Glomerular visceral epithelial cell (primary cell): Measurements from ENCODE around the gene CSH1.
"Not testable (repeated sequence)": the region's sequence is repeated elsewhere in the genome, so short reads cannot be mapped to it uniquely, and the experiment has no call there.

Experiments
- DNase-seq: peaks from one replicate; pipeline ENCODE4 v3.0.0-alpha.2; 2016; ENCODE audit errors: extremely low spot score

The CSH1 gene

GRCh38 chr17:63896524-63897354, at the start of gene CSH1:
Gene CSH1, minus strand, starts transcription at chr17:63896574. Its CDS starts 63 bp downstream, at chr17:63896511.
- DNase-seq: not testable (repeated sequence)

DNA sequence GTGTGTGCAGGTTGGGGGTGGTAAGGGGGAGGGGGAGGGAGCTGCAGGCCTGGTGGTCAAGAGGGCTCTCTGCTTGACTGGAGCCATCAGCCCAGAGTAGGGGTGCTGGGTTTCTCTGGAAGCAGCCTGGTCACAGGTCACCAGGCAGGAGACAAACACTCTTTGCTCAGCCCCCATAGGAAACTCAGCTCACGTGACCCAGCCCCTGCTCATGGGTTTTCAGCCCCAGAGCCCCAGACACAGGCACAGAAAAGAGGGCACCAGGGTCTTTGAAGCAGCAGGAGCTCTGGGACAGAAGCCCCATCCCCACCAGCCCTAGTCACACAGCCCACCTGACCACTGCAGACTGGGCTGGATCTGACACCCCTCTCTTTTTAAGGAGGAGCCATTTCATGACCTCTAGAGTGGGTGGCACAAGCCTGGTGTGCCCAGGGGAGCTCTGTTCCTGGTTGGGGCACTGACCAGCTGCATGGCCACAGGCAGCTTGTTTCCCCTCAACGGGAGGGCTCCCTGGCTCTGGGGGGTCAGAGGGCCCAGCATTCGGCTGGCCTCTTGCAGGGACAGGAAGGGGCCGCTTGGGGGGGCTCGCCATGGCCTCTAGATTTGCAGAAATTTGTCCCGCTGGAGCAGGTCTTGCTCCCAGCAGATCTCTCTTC, 49.5 kb upstream of the CSH1 start:
- DNase-seq: no peak

DNA sequence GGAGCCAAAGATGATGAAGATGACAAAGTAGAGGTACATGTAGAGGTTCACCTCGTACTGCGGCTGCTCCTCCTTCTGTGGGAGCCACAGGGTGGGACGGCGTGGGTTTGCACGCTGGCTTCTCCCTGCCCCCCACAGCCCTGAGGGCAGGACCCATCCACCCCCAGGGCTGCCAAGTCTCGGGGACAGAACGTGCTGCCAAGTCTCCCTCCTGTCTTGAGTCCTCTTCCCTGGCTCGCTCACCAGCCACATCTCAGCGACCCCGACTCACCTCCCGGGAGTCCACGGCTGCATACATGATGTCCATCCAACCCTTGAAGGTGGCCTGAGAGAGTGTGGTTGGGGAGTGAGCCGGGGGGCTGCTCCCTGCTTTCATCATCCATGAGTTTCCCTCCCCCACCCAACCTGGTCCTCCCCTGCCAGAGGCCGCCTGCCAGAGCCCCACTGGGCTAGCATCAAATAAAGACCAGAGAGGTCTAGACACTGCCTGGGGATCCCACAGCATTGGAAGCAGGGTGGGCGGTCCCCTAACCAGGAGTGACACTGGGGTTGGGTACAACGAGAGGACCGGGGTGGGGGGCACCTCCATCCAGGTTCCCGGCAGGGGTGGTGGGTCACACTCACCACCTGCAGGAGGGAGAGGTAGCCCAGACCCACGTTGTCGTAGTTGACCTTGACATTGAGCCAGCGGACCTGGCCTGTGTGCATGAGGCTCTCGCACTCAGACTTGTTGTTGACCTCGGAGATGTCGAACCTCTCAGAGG, 48.5 kb upstream of the CSH1 start:
- DNase-seq: no peak

DNA sequence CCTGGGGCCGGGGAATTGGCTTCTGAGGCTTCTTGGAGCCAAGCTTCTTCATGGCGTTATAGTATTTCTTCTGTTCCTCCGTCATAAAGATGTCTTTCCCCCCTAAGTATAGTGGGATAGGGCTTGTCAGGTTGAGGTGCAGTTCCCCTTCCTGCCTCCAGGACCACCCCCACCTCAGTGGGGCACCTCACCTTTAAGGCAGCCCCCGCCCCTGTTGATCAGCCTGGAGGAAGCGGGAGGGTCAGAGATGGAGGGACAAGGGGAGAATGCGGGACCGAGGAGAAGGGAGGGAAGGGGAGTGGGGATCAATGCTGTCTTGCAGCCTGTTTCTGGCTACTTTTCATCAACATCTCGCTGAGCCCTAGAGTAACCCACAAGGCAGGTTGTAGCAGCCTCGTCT, 47.4 kb upstream of the CSH1 start:
- DNase-seq: no peak

DNA sequence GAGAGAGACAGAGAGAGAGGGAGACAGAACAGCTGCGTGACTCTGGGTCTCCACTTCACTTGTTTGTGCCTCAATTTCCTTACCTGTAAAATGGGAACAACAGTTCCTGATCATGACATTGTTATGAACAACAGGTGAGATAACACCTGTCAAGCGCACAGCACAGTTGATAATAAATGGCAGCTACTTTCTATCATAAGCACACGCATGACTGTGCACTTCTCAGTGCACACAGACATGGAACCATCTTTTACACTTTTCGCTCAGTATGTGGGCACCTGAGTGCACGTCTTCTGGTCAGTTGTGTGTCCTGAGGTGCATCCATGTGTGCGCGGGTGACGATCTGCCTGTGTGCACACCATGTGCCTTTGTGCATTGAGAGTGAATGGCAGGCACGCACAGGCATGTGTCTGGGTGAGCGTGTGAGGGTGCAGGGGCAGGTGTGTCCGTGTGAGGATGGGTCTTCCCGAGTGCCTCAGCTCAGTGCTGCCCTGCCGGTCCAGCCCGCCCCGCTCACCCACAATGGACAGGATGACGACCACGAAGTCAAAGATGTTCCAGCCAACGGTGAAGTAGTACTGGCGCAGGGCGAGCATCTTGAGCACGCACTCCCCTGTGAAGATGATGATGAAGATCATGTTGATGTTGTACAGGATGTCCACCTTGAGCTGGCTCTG, 46.1 kb upstream of the CSH1 start:
- no peak for DNase-seq

GRCh38 chr17:63941751-63942150, 45.4 kb upstream of the CSH1 start:
- no peak for DNase-seq

GRCh38 chr17:63941162-63941561, 44.8 kb upstream of the CSH1 start:
- no peak for DNase-seq

- no peak for DNase-seq
Observed at GRCh38 chr17:63940584-63940983, 44.2 kb upstream of the CSH1 start.

GRCh38 chr17:63939884-63940283, 43.5 kb upstream of the CSH1 start:
- DNase-seq: no peak

DNA sequence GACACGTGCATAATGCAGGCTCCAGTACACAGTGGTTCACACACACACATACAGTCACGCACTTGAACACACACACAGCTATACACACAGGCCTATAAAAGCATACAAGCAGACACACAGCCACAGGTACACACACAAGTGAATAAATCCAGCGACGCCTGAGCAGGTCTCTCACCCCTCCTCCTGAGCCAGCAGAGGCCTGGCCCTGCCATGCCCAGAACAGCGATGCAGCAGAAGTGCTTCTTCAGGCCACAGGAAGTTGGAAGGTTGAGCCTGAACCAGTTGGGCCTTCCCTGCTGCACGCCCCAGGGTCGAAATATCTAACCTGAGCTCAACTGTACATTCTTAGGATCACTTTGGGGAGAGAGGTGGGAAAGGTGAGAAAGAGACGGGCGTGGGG, 43.0 kb upstream of the CSH1 start:
- DNase-seq: no peak

DNA sequence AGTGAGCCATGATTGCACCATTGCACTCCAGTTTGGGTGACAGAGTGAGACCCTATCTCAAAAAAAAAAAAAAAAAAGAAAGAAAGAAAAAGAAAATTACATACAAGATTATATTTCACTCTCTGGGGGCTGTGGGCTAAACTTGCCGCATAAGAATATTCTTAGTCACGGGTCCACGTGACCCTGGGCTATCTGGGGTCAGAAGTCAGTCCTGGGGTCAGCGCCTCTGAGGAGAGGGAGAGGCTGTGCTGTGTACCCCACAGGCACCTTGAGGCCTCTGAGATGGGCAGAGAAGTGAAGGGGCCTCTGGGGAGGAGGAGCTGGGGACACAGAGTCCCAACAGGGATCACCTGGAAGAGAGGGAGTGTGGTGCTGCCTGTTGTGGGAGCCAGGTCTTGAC, 41.5 kb upstream of the CSH1 start:
- no peak for DNase-seq

DNA sequence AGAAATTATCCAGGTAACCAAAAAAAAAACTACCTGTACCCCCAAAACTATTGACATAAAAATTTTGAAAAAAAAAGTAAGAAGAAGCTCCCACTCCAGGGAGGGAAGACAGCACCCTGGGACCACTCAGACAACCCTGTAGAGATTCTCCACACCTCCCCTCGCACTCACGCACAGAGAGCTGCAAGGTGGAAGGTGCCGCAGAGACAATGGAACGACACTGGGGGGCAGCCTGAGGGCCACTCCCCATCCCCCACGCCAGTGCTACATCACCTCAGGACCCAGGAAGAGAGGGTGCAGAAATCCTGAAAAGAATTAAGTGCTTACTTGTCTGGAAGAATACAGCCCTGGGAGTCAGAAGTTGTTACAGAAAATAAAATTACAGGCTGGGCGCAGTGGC, 40.9 kb upstream of the CSH1 start:
- no peak for DNase-seq

DNA sequence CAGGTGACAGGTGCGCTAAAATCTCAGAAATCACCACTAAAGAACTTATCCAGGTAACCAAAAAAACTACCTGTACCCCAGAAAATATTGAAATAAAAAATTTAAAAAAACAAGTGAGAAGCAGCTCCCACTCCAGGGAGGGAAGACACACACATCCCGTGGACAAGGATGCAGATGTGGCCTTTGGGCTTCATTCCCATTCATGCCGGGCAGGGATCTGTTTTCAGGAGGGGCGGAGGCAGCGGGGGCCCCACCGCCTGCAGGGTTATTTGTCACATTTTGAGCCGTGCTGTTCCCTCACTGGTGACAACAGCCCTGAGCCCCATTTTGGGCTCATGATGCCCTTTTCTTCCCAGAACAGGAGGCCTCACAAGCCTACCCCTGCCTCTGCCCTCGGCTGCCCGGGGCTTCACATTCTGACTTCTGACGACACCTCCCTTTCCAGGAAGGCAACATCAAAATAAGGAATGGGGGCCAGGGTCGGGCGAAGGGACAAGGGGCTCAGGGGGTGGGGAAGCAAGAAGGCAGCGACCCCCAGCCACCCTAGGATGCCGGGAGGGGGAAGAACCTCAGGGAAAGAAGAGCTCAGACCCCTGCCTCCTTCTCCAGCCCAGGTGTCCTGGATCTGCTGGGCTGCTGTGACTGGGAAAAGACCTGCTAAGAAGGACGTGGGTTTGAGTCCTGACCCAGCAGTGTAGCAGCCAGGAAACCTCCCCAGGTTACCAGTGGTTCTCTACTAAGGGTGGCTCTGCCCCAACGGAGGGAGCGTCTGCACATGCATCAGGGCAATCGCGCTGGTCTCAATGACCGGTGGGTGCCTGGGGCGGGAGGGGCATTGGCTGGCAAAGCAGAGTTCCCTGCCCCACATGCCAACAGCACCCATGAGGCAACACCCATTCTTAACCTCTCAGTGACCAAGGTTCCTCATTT, 38.1 kb upstream of the CSH1 start:
- no peak for DNase-seq

GRCh38 chr17:63933598-63933997, 37.2 kb upstream of the CSH1 start:
- no peak for DNase-seq

- DNase-seq: no peak
Observed at GRCh38 chr17:63932721-63933120, 36.3 kb upstream of the CSH1 start.

DNA sequence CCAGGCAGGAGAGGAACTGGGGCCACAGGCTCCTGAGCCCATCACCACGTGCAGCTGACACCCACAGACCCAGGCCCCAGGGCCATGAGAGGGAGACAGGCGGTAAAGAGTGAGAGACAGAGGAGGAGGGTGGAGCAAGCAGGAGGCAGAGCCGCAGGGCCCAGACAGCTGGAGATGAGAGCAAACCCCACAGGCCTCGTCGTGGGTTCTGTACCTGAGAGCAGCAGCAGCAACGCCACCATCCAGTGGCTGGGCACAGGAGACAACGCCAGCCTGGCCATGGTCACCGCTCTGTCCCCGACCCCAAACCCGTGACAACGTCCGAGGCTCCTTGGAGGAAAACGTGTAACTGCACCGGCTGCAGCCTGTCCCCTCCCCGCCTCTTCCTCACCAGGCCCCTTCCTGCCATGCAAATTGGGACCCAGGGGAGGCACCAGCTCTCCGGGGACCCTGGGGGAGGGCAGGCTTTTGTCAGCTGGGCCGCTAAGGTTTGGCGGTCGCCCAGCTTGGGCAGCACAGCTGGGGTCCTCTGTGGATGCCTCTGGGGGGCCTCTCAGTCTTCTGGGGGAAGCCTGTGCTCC, 35.7 kb upstream of the CSH1 start, which contains the start of gene CD79B:
CD79B (minus strand) TSS at position 351 of the 581 bp plus-strand sequence; CDS start at position 281, 70 bp downstream.
- no peak for DNase-seq

DNA sequence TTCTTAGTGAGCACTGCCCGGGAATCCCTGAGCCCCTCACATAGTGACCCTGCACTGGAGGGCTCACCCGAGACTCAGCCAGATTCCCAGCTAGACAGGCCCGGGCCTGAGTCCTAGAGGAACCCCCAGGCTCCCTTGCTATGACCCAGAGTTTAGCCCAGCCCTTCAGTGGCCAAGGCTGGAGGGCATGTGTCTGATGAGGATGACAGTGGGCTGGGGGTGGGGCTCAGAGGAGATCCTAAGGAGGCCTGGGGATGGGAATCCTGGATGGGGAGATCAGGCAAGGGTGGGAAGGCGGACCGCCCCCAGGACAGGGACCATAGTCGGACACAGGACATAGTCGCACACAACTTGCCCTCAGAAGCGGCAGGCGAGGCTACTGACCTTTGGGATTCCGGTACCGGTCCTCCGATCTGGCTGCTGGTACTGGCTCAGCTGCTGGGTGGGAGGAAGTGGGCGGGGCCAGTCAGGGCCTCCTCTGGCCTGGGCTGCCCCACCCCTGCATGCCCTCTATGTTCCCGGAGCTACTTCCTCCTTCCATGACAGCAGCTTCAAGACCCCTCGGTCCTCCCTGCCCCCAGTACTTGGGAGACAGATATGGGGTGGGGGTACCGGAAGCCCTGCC, 34.7 kb upstream of the CSH1 start:
- no peak for DNase-seq

DNA sequence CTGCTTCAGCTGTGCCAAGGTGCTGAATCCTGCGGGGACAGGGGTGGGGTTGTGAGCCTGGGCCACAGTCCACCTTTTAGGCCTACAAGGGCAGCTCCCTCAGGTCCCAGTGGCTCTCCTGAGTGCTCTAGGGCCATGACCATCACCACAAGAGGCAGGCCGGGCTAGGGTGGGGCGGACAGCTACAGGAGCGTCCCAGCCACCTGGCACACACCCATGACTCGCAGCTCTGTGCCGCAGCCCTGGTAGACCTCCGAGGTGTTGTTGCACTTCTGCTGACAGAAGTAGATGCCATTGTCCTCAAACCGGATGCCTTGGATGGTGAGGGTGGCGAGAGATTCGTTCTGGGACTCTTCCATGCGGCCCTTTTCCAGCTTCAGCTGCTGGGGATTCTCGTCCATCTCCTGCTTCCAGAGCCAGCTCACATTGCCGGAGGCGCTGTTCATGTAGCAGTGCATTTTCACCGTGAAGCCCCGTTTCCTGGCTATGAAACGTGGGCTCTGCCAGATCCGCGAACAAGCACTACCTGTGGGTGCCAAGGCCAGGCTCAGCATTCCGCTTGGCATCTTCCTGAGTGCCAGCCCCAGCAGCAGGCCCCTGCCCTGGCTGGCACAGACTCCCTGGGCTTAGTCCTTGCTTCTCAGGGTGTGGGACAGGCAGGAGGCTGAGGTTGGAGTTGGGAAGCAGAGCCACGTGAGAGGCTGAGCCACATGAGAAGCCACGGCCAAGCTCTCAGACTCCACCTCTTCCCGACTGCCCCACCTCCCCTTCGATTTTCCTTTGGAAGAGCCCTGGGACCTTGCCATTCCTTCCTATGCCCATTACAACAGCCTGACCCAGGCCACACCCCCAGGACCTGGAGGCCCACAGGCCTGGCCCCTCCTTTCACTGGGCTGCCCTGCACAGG, 33.7 kb upstream of the CSH1 start:
- no peak for DNase-seq
